Skeletal muscle satellite cell (primary cell): ENCODE results near the gene UBR4.

ENCODE experiments used
- H3K27me3 ChIP-seq: 2 replicates; pipeline ENCODE4 v1.7.0; 2013; ENCODE audit warnings: low read length; ENCODE audit not compliant: control insufficient read depth, insufficient read depth
- H3K36me3 ChIP-seq: 2 replicates; pipeline ENCODE4 v1.7.0; 2013; ENCODE audit warnings: mild to moderate bottlenecking, control low read depth, low read length; ENCODE audit not compliant: insufficient read depth
- H3K4me1 ChIP-seq: 2 replicates; pipeline ENCODE4 v1.7.0; 2013; ENCODE audit warnings: low read length; ENCODE audit not compliant: control insufficient read depth, insufficient read depth
- H3K4me2 ChIP-seq: 2 replicates; pipeline ENCODE4 v1.7.0; 2013; ENCODE audit warnings: mild to moderate bottlenecking, low read length
- H3K4me3 ChIP-seq: 2 replicates; pipeline ENCODE4 v1.7.0; 2013; ENCODE audit warnings: low read length
- H3K9ac ChIP-seq: 2 replicates; pipeline ENCODE4 v1.7.0; 2013; ENCODE audit warnings: mild to moderate bottlenecking, low read depth, low read length, moderate library complexity
- H3K9me3 ChIP-seq: replicated peaks from 2 replicates; pipeline ENCODE4 v1.7.0; 2013; ENCODE audit warnings: mild to moderate bottlenecking, control low read depth, low read length

The UBR4 gene

DNA sequence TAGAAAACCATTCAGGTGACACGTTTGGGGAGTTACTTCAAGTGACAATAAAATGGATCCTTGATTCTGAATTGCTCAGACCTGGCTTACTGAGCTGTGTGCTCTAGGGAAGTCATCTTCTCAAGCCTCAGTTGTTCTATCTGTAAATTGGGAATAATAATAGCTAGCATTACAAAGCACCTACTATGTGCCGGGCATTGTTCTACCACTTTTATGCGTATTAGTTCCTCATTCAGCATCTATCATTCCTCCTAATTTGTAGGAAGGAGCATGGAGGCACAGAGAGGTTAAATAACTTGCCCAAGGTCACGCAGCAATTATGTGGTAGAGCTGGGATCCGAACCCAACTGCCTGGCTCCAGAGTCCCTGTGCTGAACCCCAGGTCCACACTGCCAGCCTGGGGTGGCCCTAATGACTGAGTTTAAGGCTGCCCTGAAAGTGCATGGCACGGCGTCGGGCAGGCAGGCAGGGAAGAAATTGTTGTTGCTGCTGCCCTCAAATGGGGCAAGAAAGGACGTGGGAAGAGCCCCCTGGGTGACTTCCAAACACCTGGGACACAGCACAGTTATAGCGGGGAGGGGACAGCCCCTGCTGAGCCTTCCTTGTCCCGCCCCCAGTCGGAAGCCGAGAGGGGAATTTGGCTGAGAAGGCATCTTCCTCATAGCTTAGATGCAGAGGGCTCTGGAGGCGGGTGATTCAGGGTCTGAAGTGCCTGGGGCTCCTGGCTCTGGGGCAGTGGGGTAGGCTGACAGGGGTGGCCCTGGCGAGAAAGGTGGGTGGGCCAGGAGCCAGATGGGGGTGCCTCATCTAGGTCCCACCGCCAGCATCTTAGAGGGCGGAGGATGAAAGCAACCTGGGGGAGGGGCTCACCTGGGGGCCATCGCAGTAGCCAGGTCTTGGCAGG is 167.1 kb downstream of the UBR4 start:
- H3K36me3 ChIP-seq = no peaks in the 10 kb centered on the region
- H3K27me3 ChIP-seq = peaks cover 61% of the 10 kb centered on the region
- H3K9ac ChIP-seq = no peak overlapping the region
- H3K4me3 ChIP-seq = no peak overlapping the region
- no peaks in the 10 kb centered on the region for H3K4me1 ChIP-seq
- no peak overlapping the region for H3K4me2 ChIP-seq
- no peaks in the 10 kb centered on the region for H3K9me3 ChIP-seq

- no peaks in the 10 kb centered on the region for H3K36me3 ChIP-seq
Observed at GRCh38 chr1:19040010-19040680, 169.9 kb downstream of the UBR4 start.

GRCh38 chr1:19038732-19039131 is 171.3 kb downstream of the UBR4 start:
- H3K4me1 ChIP-seq = peaks cover 7% of the 10 kb centered on the region
- H3K36me3 ChIP-seq = no peaks in the 10 kb centered on the region
- no peak overlapping the region for H3K4me2 ChIP-seq
- no peaks in the 10 kb centered on the region for H3K9me3 ChIP-seq
- H3K9ac ChIP-seq = no peak overlapping the region
- peaks cover 67% of the 10 kb centered on the region for H3K27me3 ChIP-seq
- H3K4me3 ChIP-seq = no peak overlapping the region

More at GRCh38 chr1:19040010-19040680, 169.9 kb downstream of the UBR4 start:
- no peak overlapping the region for H3K4me2 ChIP-seq
- H3K9me3 ChIP-seq = no peaks in the 10 kb centered on the region
- H3K4me3 ChIP-seq = no peak overlapping the region
- no peak overlapping the region for H3K9ac ChIP-seq
- H3K27me3 ChIP-seq = peaks cover 66% of the 10 kb centered on the region
- H3K4me1 ChIP-seq = no peaks in the 10 kb centered on the region

GRCh38 chr1:19038096-19038495 is 172.0 kb downstream of the UBR4 start:
- Histone ChIP-seq H3K9ac (no peak overlapping the region), H3K9me3 (no peaks in the 10 kb centered on the region), H3K27me3 (peaks cover 67% of the 10 kb centered on the region), H3K36me3 (no peaks in the 10 kb centered on the region), H3K4me1 (peaks cover 11% of the 10 kb centered on the region), H3K4me3 (no peak overlapping the region), H3K4me2 (no peak overlapping the region)

- Histone ChIP-seq H3K4me1 (peaks cover 11% of the 10 kb centered on the region), H3K36me3 (no peaks in the 10 kb centered on the region), H3K4me2 (no peak overlapping the region), H3K9ac (no peak overlapping the region), H3K27me3 (peaks cover 63% of the 10 kb centered on the region), H3K9me3 (no peaks in the 10 kb centered on the region), H3K4me3 (no peak overlapping the region)
Observed at GRCh38 chr1:19037659-19038058, 172.4 kb downstream of the UBR4 start.

DNA sequence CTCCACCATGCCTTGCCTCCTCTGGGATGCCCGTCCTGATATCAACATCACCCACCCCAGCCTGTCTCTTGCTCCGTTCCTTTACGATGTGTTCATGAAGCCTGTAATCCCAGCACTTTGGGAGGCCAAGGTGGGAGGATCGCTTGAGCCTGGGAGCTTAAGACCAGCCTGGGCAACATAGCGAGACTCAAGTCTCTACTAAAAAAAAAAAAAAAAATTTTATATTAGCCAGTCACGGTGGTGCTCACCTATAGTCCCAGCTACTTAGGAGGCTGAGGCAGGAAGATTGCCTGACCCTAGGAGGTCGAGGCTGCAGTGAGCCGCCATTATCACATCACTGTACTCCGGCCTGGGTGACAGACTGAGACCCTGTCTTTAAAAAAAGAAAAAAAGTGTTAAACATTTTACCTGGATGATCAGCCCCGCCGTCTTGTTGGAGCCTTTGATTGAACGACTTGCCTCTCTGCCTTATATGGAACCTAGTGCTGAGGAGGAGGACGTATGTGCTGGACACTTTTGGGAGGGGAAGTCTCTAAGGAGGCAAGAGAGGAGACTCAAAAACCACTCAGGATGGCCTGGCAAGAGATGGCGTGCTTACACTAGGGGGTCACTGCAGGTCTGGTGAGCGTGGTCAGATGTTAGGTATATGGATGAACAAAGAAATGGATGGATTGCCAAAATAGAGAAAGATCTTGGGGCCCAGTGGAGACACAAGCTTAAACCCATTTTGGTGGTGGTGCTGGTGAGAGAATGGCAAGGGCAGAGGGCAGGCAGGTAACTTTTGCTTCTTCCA is 173.1 kb downstream of the UBR4 start:
- Histone ChIP-seq H3K4me2 (no peak overlapping the region), H3K4me1 (peaks cover 11% of the 10 kb centered on the region), H3K27me3 (peaks cover 56% of the 10 kb centered on the region), H3K9me3 (no peaks in the 10 kb centered on the region), H3K9ac (no peak overlapping the region), H3K4me3 (no peak overlapping the region), H3K36me3 (no peaks in the 10 kb centered on the region)

DNA sequence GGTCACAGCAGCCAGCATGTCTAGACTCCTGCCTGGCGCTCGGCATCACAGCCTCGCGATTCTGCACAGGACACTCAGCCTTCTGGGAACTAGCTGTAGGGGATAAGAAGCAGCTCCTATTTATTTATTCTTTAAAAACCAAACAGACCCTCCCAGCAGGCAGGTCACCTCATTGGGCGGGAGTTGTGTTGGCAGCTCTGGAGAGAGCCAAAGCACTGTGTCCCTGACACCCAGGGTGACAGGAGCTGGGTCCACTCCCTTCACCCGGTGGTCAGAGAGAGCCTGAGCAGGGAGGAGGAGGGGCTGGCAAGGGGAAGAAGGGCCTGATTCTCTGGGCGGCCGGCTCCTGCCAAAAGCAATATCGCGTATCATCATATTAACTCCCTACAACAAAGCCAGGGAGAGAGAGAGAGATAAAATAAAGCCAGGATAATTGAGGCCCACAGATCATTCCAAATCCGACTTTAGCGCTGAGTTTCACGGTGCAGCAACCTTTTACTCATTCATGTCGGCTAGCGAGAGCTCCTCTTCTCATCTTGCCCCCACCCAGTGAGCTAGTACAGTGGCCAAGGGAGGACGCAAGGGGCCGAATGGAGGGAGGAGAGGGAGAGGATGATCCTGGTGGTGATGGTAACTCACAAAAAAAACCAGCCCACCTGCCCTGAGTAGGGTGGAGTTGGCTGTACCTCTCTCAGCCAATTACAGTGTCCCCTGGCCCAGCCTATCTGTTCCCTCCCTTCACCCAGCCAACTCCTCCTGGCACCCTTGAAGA is 173.8 kb downstream of the UBR4 start:
- Histone ChIP-seq H3K4me2 (no peak overlapping the region), H3K9me3 (no peaks in the 10 kb centered on the region), H3K27me3 (peaks cover 57% of the 10 kb centered on the region), H3K9ac (no peak overlapping the region), H3K36me3 (no peaks in the 10 kb centered on the region), H3K4me3 (no peak overlapping the region), H3K4me1 (peaks cover 11% of the 10 kb centered on the region)

DNA sequence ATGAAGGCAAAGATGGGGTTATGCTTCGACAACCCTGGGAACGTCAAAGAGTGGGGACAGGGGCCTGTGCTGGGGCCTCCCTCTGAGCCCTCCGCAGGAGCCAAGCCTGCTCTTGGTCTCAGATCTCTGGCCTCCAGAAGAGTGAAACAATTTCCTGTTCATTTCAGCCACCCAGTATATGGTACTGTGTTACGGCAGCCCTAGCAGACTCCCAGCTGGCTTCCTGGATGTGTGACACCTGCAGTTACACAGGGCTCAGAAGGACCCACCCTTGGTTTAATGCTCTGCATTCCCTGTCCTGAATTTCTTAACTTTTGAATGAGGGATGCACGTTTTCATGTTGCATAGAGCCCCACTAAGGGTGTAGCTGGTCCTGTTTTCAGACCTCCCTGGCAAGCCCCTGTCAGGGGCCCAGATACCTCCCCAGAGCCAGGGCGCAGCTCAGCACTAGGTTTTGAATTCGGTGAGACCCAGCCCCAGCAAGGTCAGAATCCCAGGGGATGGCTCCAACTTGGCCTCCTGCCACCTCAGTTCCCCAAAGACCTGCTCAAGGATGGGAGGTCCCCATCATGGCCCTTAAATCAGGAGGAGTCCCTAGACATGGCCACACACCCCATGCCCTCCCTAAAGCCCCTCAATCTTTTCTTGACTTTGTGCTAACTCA is 174.6 kb downstream of the UBR4 start:
- H3K27me3 ChIP-seq = peaks cover 52% of the 10 kb centered on the region
- H3K36me3 ChIP-seq = no peaks in the 10 kb centered on the region
- H3K9ac ChIP-seq = no peak overlapping the region
- peaks cover 11% of the 10 kb centered on the region for H3K4me1 ChIP-seq
- no peaks in the 10 kb centered on the region for H3K9me3 ChIP-seq
- no peak overlapping the region for H3K4me3 ChIP-seq
- no peak overlapping the region for H3K4me2 ChIP-seq

DNA sequence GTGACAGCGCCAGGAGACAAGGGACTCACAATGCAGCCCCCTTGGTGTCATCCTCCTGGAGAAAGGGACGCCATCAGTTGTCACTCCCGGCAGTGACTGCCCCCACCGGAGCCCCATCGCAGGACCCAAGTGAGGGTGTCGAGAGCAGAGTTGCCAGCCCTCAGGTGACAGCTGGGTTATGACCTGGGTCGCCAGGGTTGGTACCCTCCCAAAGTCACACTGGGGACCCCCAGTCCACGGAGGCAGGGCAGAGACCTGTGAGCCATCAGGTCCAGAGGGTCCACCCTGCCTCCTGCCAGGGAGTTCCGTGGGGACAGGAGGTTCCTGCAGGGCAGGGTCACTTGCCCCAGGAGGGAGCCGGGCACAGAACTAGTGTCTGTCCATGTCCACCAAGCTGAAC is 175.3 kb downstream of the UBR4 start:
- Histone ChIP-seq H3K4me3 (no peak overlapping the region), H3K36me3 (no peaks in the 10 kb centered on the region), H3K9me3 (no peaks in the 10 kb centered on the region), H3K9ac (no peak overlapping the region), H3K27me3 (peaks cover 50% of the 10 kb centered on the region), H3K4me2 (no peak overlapping the region), H3K4me1 (peaks cover 11% of the 10 kb centered on the region)

- no peak overlapping the region for H3K4me2 ChIP-seq
- no peaks in the 10 kb centered on the region for H3K9me3 ChIP-seq
- H3K4me1 ChIP-seq = peaks cover 11% of the 10 kb centered on the region
- H3K9ac ChIP-seq = no peak overlapping the region
- H3K36me3 ChIP-seq = no peaks in the 10 kb centered on the region
- peaks cover 56% of the 10 kb centered on the region for H3K27me3 ChIP-seq
- no peak overlapping the region for H3K4me3 ChIP-seq
Observed at GRCh38 chr1:19033926-19034680, 176.0 kb downstream of the UBR4 start.
